GM21576 (cell line): ENCODE data around the gene SLC12A3.

ENCODE experiments used
- ATAC-seq: cut with Tn5 transposase; IDR thresholded peaks from one replicate; pipeline ENCODE4 v1.9.1; 2021; ENCODE audit warnings: mild to moderate bottlenecking, moderate library complexity; ENCODE audit not compliant: unreplicated experiment

SLC12A3 gene

GRCh38 chr16:56848029-56848936 lies 16.7 kb upstream of the SLC12A3 start:
- no peak for ATAC-seq

GRCh38 chr16:56848955-56849689 lies 15.9 kb upstream of the SLC12A3 start:
- ATAC-seq: no peak

- ATAC-seq: no peak
These were observed 15.0 kb upstream of the SLC12A3 start for GRCh38 chr16:56849690-56850680.

DNA sequence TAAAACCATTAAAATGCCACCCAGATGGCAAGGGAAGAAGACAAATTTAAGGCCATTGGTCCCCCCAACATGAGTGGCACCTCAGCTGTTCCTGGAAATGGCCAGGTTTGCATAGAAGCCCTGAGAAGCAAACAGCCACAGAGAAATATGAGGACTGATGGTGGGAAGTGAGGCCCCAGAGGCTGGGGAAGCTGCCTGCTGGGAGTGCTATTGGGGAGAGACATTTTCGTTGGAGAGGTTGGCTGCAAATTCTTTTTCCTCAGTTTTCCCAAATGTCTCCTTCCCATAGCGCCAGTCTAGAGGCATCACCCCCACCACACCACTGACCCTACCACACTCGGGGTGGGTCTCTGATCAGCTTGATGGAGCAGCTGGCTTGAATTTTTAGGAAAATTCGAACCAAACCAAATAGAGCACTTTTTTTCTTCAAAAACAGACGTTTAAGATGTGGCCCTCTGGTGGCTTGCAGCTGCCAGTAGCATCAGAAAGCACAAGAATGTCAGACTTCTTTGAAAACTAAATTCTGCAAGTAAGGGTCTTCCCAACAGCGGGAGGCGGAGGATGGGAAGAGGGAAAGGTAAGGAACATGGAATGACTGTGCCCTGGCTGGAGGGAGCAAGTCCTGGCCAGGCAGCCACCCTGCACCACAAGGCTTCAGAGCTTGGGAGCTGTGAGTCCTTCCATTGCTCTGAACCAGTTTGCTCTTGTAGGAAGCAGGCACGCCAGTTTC lies 13.2 kb upstream of the SLC12A3 start:
- ATAC-seq: no peak

- ATAC-seq: no peak
These were observed 12.6 kb upstream of the SLC12A3 start for GRCh38 chr16:56852401-56852730.

GRCh38 chr16:56852968-56853367 lies 12.0 kb upstream of the SLC12A3 start:
- ATAC-seq: no peak

DNA sequence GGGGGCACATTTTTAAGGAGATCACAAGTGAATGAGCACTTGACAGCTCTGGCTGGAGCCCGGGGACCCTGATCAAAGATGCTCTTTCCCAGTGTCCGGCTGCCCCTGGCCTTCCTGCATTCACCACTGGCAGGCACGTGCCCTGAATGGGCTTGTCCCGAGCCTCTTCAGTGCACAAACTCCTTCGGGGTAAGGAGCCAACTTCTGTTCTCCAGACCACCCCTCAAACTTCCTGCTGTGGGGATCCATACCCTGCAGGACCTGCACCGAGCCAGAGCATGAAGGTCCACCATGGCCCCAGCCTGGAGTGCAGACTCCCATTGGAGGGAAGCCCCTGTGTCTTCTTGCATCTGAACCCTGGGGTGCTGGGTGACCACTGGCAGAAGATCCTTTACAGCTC lies 9.8 kb upstream of the SLC12A3 start:
- ATAC-seq: no peak

- no peak for ATAC-seq
These were observed 9.1 kb upstream of the SLC12A3 start for GRCh38 chr16:56855946-56856345.

DNA sequence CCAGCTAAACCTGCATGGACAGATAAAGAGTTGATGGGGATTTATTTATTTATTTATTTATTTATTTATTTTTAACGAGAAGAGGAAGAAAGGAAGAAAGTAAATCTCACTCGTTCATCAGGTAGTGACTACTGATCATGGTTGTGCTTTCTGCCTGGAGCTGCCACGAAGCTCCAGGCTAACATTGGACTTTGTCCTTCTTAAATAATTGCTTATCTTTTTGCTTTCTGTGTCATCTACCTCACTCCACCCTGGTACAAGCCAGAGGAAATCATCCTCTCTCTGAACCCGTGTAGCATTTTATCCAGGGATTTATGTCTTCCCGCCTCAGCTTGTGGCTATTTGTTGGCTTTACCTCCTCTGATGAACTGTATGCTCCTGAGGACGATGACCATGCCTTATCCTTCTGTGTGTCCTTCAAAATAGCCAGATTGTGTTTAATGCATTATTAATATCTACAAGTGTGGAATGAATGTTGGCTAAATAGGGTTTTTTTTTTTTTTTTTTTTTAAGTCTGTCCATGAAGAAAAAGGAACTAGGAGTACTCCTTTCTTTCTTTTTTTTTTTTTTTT lies 8.0 kb upstream of the SLC12A3 start:
- ATAC-seq: no peak

GRCh38 chr16:56858374-56858773 lies 6.6 kb upstream of the SLC12A3 start:
- ATAC-seq: no peak

- no peak for ATAC-seq
These were observed 5.4 kb upstream of the SLC12A3 start for GRCh38 chr16:56859636-56860035.

GRCh38 chr16:56860226-56861020 lies 4.6 kb upstream of the SLC12A3 start:
- ATAC-seq: peak; percentile 75

DNA sequence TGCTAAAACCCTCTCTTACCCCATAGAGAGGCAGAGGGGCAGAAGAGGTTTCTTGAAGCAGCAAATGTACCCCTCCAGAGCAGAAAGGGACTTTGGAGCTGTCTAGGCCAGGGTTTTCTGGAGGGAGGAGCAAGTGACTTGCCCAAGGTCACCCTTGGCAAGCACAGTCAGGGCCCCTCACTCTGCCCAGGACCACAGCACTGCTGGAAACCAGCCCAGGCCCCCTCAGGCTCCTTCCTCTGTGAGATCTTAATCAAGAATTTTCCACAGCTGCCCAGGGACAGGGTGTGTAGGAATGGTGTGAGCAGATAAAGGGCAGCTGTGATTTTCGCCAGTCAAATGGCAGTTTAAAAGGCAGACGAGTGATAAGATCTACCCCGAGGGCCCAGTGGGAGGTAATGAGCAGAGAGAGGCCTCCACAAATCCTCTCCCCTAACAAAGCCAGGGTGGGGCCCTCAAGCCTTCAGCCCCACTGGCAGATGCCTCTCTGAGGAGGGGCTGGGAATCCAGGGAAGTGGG lies 3.9 kb upstream of the SLC12A3 start:
- no peak for ATAC-seq

DNA sequence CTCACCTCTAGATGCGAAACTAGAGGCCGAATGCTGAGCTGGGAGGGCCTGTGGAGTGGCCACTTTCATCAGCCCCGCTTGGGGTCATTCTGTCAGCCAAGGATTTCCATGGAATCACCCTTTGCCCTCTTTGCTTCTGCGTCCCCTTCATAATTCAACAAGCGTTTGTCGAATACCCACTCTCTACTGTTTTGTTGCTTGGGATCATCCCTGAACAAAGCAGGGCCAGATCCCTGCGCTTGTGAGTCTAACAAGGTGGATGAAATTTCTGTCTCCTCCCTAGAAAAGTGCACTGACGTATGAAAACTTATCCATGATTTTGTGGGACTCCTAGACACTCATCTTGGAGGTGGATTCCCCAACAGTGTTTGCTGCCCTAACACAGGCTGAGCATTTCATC lies 3.3 kb upstream of the SLC12A3 start:
- ATAC-seq: no peak

DNA sequence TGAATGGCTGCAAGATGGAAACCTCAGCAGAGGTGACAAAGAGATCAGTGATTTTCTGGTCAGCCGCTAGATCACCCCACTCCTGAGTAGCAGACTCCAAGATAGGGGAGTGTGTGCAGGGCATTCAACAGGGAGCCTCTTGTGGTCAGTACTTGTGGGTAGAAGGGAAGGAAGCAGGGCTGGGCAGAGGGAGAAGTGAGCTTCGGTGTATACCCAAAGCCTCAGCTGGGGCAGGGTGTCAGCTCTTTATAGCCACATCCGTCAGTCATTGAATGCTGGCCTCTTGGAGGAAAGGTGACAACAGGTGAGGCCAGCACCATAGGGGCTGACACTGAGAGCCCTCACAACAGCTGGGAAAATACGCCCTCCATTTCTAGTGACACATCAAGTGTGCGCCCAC lies 2.2 kb upstream of the SLC12A3 start:
- no peak for ATAC-seq

DNA sequence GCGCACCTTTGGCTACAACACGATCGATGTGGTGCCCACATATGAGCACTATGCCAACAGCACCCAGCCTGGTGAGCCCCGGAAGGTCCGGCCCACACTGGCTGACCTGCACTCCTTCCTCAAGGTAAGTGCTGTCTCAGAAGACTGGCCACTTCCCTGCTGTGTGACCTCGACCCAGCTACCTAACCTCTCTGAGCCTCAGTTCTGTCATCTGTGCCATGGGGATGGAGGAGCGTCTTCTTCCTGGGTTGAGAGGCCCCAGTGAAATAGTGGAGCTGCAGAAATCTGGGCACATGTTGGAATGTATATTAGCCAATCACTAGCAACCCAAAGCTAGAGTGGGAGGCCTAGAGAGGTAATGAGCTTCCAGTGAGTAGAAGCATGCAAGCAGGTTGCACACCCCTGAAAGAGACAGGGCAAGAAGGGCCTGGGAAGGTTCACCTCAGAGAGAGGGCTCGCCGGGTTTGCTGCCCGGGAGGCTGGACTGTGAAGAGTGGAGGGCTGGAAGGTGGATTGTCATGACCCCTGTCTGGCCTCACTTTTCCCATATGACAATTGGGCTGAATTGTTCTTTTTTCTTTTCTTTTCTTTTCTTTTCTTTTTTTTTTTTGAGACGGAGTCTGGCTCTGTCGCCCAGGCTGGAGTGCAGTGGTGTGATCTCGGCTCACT lies 521 bp downstream of the SLC12A3 start:
- ATAC-seq: no peak

DNA sequence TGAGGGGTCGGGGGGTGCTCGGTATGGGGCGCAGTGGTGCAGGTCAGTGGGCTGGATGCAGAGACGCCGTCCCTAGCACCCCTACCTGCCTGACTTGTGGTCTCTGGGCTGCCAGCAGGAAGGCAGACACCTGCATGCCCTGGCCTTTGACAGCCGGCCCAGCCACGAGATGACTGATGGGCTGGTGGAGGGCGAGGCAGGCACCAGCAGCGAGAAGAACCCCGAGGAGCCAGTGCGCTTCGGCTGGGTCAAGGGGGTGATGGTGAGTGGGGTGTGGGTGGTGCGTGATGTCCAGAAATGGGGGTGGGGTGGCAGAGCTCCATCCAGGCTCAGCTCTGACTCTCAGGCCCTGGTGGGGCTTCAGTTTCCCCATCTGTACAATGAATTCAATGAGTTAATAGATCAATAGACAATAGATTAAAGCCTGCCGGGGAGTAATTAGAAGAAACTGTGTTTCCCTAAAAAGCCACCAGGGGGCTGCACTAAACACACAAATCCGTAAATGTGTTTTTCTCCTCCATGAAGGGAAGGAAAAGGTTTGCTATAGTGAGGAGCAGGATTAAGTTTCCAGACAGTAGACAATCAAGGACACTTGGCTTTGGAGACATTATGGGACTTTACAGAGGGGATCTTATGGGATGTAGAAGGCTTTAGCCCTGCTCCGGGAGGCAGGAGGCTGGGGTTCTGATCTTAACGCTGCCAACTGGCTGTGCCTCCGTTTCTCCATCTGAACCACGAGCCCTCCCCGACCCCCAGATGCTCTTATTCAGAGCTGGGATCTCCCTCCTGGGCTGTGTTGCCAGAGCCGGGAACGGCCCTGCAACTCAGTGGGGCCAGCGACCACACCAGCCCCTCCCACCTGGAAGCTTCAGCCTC lies 2.2 kb downstream of the SLC12A3 start:
- no peak for ATAC-seq

GRCh38 chr16:56868175-56868574 lies 3.2 kb downstream of the SLC12A3 start:
- no peak for ATAC-seq
